Erythroblast (primary cell): Measurements from ENCODE around the gene UNC13C.

Source experiments
- DNase-seq, 2 experiments: peaks; one replicate each; lab custom pipeline; 2025; lab: John Stamatoyannopoulos, UW
- GATA1 ChIP-seq: IDR thresholded peaks from 2 replicates; pipeline ENCODE4 v1.6.1; 2011; ENCODE audit warnings: low read depth, mild to moderate bottlenecking, control low read depth, low read length, moderate library complexity
- POLR2A ChIP-seq: IDR thresholded peaks from 2 replicates; pipeline ENCODE4 v1.6.1; 2011; ENCODE audit warnings: mild to moderate bottlenecking, low read length

The UNC13C gene

DNA sequence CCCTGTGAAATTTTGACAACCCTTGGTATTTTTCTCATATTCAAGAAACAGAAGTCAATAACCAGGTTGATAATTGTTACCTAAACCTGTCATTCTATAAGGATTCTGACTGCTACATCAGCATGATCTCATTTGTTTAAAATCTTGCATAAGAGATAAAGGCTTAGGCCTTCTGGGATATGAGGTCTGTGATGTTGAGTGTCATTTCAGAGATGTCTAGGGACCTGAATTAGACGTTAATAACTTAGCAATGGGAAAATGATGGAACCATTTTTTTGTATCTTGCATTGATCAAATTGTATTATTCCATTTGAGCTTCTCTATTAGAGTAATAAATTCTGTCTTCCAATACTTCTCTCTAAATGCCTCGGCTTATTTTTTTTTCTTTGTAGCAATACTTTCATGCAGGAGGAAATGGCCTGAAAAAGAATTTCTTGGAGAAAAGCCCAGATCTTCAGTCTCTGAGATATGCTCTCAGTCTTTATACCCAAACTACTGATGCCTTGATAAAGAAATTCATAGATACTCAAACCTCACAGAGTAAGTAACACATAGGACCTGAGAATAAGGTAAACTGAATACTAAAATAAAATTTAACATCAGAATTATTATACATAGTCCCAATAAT lies 589.3 kb downstream of the UNC13C start:
- no peak for TF ChIP-seq GATA1
- no peak for TF ChIP-seq POLR2A
- no peak for DNase-seq

DNA sequence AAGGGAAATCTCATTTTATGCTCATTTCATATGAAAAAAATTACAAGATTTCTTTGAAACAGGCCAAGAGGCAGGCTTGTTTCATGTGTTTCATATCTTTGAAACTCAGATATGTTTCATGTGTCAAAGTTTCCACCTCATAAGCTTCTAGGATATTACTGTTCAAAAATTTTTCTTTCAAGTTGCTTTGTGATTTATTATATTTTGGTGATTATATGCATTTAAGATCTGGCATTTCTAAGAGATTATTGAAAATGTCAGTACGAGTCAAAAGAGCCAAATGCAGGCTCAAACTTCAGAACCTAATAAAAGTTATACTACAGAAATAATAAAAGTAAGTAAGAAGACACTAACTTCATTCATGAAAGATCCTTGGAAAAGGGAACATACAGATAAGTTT lies 590.1 kb downstream of the UNC13C start:
- TF ChIP-seq GATA1, result no peak
- TF ChIP-seq POLR2A, result no peak
- DNase-seq, result no peak

DNA sequence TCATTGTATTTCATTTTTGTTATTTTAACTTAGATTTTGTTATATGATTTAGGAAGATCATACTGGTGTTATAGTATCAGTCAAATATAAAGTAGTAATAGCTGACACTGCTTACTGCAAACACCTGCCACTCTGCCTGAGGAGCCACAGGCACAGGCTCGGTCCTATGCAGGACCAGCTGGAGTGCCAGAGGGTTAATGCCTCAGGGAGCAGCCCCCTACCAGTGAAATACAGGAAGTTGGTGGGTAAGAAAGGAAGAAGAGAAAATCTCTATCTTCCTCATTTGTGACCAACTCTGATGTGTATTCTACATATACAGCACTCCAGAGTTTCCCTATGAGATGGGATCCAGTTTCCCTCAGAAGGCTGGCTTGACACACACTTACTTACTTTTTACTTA lies 593.3 kb downstream of the UNC13C start:
- TF ChIP-seq POLR2A (no peak), GATA1 (no peak)
- no peak for DNase-seq

DNA sequence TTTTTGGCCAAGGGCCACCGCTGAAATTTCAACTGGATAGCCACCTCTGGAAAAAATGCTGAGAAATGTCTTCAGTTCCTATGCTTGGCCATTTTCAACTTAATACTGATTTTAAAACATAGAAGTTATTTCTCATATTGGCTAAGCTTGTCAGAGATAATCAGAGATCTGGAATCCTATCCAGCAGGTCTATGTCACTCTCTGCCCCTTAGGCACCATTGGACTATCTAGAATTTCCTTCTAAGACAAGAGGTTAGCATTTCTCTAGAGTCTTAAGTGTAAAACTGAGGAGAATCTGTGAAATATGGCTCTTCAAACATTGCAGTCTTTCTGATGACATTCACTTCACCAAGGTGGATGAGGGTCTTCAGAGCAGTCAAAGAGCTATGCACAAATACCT lies 597.3 kb downstream of the UNC13C start:
- no peak for DNase-seq
- TF ChIP-seq POLR2A, result no peak
- no peak for TF ChIP-seq GATA1

DNA sequence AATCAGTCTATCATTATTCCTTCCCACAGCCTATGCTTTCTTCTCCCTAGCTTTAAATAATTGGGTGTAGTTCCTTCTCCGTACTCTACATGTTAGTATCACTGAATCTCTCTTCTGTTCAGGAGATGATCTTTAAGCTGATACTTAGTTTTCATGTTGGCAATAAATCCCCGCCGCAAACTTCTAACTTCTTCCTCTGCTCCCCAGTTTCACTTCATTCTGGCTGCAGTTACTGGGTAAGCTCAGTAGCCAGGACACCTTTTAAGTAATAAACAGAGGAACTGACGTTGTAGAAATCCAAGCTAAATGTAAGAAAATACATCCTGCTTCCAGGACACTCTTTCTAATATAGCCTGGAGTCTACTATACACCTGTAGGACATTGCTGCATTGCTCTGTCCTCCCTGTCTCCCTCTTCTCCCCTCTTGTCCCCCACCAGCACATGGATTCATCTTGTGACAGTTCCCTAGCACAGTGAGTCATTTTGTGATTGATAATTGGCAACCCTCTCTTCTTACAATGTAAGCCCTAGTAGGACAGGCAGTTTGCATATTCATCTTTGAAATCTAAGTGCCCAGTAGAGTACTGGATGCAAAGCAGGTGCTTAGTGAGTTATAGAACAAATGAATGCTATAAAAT lies 598.2 kb downstream of the UNC13C start:
- TF ChIP-seq GATA1, result no peak

DNA sequence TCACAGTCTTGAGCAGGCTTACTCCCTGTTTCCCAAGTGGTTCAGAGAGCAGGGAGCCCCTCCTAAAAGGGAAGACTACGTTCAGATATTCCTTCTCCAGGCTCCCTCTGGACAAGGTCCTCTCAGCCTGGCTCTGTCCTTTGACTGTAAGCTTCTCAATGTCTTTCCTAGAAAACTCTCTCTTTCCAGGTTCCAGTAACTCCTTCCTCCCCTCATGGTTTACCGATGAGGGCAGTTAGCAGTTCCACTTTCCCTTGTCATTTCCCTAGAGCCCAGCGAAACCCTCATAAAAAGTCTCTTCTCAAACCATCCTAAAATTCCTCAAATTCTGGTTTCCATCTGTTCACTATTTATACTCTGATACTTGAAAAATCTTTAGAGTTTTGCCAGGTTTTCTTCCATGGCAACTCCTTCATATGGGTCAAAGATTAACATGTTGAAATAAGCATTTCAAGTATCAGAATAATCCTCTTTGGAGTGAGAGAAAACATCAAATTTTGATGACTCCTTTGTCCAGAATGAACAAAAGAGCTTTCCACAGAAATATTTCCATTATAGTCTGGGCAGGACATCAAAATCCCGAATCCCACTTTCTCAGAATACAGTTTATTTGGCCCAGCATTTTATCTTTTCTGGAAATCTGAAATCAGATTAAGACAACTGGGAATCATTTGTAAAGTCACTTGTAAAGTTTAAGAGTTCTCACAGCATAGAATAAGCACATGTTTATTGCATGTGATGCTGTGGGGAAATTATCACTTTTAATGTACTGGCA lies 599.4 kb downstream of the UNC13C start:
- DNase-seq, result no peak
- TF ChIP-seq POLR2A, result no peak
- TF ChIP-seq GATA1, result no peak

More for the DNA sequence above, 598.2 kb downstream of the UNC13C start:
- no peak for DNase-seq

DNA sequence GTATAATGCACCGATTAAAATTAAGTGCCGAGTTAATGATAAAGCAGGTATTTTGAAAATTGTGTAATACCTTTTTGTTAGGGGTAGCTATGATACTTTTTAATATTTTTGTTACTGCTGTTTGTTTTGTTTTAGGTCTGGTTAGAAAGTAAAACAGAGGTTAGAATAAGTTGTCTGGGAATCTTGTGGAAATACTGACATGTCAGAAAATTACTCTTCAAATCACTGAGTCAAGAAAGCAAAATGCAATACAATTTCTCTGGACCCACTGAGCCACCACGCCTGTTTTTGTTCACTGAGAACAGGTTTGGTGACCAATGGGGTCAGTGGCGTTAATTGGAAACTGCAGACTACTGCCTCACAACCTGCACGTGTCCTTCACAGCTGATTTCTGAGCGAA lies 601.6 kb downstream of the UNC13C start:
- TF ChIP-seq GATA1, result no peak
- TF ChIP-seq POLR2A, result no peak
- no peak for DNase-seq

DNA sequence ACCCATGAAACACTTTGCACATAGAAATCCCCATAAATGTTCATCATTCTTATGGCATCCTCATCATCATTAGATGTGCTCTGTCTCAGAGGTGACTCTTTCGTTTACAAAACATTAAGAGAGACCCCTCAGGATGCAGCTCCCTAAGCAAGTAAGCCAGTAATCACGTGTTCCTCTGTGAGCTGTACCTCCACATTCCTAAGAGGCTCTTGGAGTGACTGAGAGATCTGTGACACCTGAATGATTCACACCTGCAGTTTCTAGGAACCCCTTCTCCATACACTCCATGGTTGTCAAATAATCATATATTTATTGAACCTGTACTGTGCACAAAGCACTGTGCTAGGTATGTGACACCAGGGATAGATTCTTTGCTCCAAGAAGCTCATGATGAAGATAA lies 602.4 kb downstream of the UNC13C start:
- TF ChIP-seq GATA1 (no peak), POLR2A (no peak)
- DNase-seq, result no peak

DNA sequence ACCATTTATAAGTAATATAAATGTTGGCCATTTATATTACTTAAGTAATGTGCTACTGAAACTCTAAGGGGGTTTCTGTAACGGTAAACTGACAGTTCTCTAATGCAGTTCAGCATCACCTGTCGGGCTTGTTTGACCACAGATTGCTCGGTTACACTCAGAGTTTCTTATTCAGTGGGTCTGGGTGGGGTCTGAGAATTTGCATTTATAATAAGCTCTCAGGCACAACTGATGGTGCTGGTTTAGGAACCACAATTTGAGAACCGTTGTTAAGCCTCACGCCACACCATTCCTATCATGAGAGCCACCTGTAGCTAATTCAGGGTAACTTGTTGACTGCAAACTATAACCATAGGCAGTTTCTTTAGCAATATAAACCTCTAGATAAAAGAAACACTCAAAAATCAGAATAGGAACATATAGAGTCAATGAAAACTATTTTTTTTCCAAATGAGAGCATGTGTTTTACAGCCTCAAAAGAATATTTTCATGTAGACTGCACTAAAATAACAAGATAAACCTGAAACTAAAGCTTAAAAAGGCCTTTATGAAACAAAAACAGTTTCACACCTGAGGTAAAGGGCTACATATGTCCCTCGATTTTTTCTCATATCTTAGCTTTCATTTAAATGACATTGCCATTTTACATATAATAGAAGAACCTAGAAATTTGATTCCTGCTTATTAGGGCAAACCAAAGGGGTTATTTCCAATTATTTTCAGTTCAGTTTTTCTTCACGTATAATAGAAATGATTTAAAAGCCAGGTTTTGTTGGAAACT lies 604.8 kb downstream of the UNC13C start:
- no peak for TF ChIP-seq POLR2A
- TF ChIP-seq GATA1, result no peak
- DNase-seq, result no peak

DNA sequence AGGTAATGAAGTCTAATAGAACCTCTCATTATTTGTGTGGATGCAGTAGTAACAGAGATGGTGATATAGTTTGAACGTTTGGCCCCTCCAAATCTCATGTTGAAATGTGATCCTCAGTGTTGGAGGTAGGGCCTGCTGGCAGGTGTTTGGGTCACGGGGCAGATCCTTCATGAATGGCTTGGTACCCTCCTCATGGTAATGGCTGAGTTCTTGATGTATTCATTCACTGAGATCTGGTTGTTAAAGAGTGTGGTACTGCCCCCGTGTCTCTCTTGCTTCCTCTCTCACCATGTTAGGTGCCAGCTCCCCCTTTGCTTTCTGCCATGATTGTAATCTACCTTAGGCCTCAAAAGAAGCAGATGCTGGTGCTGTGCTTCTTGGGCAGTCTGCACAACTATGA lies 606.8 kb downstream of the UNC13C start:
- TF ChIP-seq GATA1 (no peak), POLR2A (no peak)
- no peak for DNase-seq

DNA sequence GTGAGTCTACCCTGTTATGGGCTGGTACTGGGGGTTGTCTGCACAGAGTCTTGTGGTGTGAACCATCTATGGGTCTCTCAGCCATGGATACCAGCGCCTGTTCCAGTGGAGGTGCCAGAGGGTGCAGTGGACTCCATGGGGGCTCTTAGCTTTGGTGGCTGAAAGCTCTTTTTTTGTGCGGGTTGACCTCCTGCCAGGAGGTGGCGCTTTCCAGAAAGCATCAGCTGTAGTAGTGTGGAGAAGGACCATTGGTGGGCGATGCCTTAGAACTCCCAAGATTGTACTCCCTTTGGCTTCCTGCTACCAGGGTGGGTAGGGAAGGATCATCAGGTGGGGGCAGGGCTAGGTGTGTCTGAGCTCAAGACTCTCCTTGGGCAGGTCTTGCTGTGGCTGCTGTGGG lies 615.9 kb downstream of the UNC13C start:
- peak in 1 of 2 experiments; percentile 1 for DNase-seq
- TF ChIP-seq POLR2A, result no peak
- no peak for TF ChIP-seq GATA1

DNA sequence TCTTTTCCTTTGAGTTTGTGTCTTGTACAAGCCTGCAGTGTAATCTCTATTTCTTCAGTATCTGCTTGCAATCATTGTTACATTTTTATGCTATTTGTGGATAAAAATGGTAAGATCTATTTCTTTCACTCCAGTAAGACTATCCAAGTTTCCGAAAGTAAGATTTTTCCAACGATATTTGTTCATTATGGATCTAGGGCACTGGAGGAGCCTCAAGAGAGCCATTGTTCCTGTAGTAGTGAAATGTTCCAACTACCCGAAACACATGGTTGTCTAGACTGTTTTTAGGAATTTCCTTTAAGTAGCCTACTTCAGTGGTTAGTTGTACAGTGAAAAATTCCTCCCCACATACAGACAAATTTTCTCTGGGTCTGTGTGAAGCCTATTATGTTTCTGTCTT lies 621.1 kb downstream of the UNC13C start:
- TF ChIP-seq POLR2A, result no peak
- no peak for TF ChIP-seq GATA1
- DNase-seq, result no peak

DNA sequence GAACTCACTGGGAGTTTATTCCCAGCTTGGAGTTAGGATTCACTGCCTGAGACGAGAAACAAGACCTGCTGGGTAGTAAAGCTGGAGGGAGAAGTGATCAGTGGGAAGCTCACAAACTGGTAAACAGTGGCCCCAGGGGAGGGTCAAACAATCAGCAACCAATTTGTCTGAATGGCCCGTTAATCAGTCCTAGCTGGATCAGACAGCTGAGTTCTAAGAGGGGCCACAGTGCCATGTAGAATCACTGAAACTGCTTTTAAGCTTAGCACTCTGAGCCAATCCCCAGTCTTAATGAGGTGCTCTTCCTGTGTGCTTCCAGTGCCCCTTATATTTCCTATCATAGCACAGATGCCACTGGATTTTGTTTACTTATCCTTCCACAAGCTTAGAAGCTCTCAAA lies 626.8 kb downstream of the UNC13C start:
- DNase-seq, result no peak
- TF ChIP-seq POLR2A, result no peak

DNA sequence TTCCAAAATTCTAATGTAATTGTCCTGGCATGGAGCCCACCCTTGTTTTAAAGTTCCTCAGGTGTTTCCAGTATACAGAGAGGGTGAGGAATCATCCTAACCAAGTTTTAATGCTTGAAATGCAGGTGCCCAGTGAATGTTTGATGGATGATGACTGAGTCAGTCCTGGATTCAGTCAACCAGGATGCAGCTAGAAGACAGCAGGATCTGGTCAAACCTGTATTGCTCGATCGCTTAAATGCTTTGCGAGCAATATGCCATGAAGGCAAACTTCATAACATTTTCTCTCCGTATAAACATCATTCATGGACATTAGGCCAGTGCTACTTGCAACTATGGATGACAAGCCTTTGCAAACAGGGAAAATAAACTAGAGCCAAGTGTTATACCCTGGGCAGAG lies 627.3 kb downstream of the UNC13C start:
- DNase-seq, result no peak
- TF ChIP-seq GATA1 (no peak), POLR2A (no peak)
